GM12891 (cell line): Measurements from ENCODE around the gene CEP76.

Experiments
- POLR2A ChIP-seq: IDR thresholded peaks from 2 replicates; pipeline ENCODE4 v1.6.1; 2011; ENCODE audit warnings: low read depth, low read length, control low read depth
- POLR2AphosphoS5 ChIP-seq: IDR thresholded peaks from 2 replicates; pipeline ENCODE4 v1.6.1; 2011; ENCODE audit warnings: low read depth, low read length, control low read depth
- TAF1 ChIP-seq: IDR thresholded peaks from 2 replicates; pipeline ENCODE4 v1.6.1; 2011; ENCODE audit warnings: low read depth, low read length, control low read depth

DNA sequence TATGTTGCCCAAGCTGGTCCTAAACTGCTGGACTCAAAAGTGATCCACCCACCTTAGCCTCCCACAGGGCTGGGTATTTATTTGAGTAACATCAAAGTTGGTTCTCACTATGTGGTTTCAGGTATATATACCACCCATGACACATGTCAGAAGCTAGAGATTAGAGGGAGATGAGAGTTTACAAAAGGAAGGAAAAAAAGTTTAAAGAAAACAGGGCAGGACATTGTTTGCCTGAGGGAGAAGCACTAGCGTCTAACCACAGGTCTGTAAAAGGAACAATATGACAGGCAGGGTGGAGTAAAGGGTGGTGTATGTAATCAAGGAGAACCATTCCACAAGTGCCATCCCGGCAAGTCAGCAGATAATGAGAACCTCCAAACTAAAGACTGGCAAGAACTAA is 8.5 kb downstream of the CEP76 start:
- TF ChIP-seq POLR2AphosphoS5 (no peak), TAF1 (no peak), POLR2A (no peak)
